Stimulated activated CD4-positive, alpha-beta T cell treated with anti-CD3 and anti-CD28 coated beads, Interleukin-2, amount 100 ng/mL, for 24 hours (primary cell): ENCODE data around the gene CACNA2D1.
"Not testable (repeated sequence)": the region's sequence is repeated elsewhere in the genome, so short reads cannot be mapped to it uniquely, and the experiment has no call there.

Source experiments
- DNase-seq, 2 donors: peaks; one replicate each; pipeline ENCODE4 v3.0.0-alpha.2; 2020

Gene CACNA2D1

DNA sequence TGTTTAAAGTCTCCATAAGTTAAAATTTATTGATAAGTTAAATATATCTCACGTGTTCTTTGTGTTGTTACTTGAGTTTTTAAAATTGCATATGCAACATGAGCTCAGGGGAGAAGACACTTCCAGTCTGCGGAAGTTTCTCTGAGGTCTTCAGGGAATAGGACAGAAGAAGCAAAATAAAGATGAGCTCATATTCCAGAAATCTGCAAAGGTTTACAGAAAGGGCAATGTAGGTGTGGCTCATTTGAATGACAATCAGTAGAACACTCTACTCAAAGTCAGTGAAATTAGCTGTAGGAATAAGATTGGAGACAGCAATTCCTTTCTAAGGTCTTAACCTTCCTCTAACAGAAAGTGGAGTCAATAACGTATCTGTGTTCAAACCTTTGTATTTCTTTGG, 53.7 kb downstream of the CACNA2D1 start:
- DNase-seq, result no peak

DNA sequence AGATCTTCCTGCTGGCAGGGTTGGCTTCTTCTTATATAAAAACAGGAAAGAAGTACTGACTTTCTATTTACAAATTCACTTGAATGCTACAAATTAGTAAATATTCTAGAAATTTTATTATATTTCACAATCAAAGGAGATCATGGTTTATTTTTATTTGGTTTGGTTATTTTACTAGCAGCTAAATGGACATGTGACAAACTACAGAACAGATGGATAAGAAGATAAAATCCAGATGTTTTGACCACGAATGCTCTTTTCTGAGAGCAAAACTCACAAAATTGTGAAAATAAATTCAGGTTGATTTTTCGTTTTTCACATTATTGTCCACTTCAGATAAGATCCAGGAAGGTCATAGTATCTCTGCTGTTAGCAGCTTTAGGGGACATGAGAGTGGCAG, 55.4 kb downstream of the CACNA2D1 start:
- DNase-seq, result no peak

DNA sequence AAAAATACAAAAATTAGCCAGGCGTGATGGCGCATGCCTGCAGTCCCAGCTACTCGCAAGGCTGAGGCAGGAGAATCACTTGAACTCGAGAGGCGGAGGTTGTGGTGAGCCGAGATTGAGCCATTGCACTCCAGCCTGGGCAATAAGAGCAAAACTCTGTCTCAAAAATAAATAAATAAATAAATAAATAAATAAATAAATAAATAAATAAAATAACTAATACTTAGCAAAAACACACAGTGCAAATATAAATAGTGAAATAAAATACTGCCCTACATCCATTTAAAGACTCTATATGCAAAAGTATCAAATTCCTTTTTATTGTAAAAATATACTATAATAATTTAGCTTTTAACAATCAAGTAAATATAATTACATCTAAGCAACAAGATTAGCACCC, 57.0 kb downstream of the CACNA2D1 start:
- DNase-seq, result not testable (repeated sequence)

DNA sequence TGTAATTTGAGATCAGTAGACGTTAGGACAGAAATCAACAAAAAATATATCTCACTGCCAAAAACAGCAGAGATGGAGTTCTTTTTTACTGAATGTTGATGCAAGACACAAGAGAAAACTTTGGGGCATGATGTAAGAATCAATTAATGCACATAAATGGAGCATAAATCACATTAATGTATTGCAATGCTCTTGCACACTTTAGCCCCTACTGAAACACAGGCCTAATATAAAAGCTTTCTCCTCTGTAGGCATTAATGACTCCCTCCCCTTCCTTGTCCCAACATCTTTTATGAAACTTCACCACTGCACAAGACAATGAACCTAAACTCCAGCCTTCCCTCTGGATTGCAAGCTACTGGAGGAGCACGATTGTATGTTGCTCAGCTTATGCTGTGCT, 58.8 kb downstream of the CACNA2D1 start:
- DNase-seq, result no peak

DNA sequence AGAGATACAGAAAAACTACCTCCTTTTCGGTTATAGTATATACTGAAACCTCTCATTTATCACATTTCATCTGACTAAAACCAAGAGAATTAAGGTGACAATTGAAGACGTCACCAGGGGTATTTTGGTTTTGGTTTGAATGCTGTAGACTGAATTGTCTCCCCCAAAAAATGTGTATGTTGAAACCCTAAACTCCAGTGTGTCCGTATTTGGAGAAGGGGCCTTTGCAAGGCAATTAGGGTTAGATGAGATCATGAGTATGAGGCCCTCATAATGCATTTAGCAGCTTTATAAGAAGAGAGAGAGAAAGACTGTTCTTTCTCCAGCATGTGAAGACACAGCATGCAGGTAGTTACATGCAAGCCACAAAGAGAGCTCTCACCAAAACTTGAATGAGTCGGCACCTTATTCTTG, 59.5 kb downstream of the CACNA2D1 start:
- no peak for DNase-seq

DNA sequence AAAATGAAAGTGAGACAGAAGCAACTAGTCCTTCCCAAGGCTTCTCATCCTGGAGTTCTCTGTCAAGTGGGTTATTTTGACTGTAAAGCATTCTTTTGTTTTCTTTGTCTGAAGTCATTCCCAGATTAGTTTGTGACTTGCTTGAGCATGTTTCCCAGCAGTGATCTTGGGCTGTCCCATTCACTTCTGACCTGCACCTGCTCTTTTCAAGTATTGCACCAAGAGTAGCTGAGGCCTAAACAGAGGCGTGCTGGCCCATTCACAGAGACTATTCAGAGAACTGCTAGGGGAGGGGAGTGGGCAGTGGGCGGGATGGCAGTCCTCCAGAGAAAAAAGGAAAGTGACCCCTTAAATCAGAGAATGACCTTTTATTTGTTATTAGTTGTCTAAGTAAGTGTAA, 61.3 kb downstream of the CACNA2D1 start:
- no peak for DNase-seq

DNA sequence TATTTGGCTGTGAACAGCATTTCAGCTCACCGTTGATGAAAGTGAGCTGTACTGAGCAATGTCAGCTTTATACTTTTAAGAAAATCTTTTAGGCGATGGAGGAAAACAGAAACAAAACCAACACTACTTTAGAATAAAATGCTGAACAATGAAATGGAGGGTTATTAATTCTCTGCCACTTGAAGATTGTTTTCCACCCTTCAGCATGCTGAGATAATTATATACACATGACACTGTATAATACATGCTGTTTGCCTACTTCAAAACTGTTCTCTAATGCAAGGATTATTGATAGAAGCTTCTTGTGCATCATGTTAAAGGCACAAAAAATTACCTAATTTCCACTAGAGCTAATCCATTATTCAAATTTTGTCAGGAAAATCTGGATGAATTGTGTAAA, 66.8 kb downstream of the CACNA2D1 start:
- DNase-seq, result no peak

DNA sequence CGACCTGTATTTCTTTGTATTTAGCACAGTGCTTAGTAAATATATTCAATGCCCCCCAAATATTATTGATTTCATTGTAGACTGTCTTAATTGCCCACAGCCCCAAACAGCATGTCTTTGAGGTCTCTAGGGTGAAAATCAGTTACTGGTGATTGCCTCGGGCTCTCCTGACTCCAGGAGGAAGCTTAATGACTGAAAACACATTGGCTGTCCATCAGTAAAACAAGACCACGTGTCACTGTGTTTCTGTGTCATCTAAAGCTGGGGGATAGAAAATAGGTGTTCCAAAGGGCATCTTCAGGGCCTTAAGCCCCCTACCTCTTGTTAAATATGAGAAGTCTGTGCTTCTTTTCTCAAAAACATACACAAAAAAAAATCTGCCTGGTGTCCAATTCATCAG, 67.9 kb downstream of the CACNA2D1 start:
- no peak for DNase-seq

DNA sequence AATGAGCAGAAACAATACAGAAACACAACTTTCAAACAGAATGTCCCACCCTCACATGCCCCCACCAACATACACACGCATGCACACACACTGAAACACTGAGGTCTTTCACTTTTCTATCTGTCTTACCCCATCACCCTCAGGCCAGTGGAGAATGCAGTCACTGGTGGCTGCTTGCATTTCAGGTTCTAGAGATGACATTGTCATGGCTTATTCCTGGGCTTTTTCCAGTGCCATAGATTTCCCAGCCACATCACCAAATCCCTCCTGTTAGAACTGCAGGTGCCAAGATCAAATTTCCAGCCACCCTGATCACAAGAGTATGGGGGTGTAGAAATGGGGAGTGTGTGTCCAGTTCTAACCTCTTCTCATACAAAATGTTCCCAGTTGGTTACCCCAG, 68.4 kb downstream of the CACNA2D1 start:
- DNase-seq, result no peak

DNA sequence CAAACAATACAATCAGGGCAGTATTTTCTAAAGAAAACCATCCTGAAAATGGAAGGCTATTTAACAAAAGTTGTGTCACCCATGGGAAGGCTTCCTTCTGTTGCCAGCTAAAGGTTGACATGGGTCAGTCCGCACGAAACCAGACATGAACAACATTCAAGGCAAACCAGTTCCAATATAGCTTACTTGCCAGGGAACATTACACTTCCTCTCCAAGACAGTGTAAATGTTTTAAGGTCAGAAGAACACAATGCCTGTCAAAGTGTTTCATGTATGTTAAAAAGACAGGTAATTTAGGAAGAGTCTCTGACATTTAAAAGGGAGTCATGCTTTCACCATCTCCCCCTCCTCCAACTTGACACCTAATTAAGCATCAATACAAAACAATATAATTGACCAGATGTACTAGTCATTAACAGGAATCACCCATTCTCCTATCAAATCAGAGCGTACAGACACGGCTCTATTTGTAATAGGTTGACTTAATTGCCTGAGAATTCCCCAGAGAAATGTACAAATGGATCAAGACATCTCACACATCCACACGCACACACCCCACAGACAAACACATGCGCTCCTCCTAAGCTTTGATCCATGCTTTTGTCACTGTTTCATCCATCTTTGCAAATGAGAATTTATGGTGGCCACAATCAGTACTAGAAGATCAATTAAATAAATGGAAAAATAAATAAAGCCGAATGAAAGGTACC, 69.5 kb downstream of the CACNA2D1 start:
- DNase-seq, result no peak

DNA sequence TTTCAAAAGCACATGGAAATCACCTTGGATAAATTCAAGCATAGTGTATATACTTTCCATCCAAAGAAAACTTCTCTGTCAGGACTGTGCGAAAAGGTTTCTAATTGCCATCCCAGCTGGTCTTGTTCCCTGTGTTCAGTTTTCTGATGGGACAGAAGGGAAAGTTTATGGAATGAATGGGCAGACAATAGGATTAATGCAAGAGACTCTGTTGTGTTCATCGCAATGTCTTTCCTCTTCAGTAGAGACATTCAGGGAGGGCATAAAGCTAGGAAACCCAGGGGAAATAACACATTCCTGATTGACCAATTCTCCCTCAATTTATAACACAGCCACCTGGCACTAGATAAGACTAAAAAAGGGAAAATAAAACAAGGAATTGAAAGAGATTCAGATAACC, 78.9 kb downstream of the CACNA2D1 start:
- DNase-seq, result no peak

DNA sequence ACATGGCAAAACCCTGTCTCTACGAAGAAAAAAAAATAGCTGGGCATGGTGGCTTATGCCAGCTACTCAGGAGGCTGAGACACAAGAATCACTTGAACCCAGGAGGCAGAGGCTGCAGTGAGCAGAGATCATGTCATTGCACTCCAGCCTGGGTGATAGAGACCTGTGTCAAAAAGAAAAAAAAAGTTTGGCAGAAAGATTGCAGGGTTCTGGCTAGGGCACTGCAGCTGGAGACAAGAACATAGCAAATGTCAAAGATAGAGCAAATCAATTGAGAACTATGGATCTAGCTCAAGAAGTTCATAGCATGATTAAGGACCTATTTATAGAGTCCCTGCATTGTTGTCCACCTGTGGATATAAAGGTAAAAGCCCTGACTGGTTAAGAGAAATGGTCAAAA, 79.5 kb downstream of the CACNA2D1 start:
- DNase-seq, result no peak

DNA sequence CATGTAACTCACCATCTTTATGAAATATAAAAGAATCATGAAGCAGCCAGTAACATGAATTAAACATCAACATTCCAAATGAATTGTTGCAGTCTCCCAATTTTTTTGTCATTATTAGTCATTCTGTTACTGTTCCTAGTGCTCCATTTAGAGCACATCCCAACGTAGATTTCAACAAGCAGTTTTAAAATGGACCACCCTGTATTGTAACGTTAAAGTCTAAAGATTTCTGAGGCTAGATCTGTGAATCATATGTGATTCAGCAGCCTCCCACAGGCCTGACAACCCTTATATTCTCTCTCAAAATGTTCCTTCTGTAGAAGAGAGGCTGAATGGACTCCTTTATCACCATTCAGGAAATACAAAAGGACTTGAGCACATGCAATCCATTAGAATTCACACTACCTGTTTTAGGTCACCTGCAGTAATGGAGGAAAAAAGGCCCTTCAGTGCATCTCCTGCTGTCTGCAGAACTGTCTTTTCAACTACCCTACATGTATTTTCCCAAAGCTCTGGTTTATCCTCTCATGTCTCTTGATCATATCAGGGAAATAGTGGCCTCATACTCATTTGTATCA, 81.4 kb downstream of the CACNA2D1 start:
- DNase-seq, result no peak

DNA sequence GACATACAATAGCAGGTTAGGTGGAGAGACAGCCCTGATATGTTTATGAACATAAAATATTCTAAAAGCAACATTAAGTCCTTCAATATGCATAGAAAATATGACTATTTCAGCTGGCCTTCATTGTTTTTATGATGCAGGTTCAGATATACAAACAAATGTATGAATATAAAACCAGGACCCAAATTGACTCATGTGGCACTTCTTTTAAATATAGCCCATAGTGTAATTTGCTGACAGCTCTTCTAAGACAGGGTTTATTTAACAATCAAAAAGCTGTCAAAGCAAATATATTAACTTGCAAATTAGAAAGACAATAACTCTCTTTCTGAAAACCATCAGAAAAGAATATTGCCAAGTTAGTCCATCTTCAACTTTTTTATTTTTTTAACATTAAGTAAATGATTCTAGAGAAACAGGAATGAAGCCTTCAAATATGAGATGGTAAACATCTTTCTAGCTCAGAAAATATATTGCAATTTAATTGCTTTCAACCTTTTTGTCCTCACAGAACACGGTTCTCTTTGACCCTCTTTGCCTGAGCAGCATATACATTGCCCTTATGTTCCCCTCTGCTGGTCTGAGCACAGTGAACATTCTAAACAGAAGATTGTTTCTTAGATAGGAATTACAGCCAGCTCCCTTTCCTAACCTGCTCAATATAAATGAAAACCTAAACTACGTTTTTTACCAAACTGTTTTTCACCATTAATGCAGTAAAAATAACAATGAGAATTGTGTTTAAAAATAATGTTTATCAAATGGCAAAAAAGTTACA, 82.8 kb downstream of the CACNA2D1 start:
- DNase-seq, result no peak

DNA sequence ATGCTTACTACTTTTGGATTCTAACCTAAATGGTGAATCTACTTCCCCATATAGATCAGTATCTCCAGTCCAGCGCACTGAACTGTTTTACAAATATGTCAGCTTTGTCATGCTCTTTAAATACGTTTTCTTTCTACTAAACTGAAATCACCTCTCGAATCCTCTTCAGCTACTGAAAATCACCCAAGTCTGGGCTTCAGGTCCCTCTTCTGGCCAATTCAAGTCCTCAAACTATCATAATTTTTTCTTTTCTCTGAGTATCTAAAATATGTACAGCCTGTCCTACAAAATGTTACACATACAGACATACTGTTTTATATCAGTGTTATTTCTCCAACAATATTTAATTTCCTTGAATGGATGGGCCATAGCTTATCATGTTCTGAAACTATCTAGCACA, 84.2 kb downstream of the CACNA2D1 start:
- DNase-seq, result no peak

DNA sequence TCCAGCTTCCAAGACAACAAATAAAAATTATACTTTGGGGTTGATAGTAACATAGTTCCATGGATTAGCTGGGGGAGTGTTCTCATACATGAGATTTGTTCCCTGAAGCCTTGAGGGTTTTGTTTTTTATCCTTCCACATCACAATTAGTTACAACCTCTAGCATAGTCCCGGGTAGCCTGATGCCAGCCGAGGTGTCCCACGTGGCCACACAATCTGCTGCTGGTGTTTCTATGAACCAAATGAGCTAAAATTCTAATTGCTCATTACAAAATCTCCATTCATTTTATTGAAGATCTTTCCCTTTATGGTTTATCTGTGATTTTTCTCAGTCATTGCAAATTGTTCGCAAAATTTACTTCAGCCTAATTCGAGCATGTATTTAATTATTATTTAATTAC, 84.7 kb downstream of the CACNA2D1 start:
- DNase-seq, result no peak

DNA sequence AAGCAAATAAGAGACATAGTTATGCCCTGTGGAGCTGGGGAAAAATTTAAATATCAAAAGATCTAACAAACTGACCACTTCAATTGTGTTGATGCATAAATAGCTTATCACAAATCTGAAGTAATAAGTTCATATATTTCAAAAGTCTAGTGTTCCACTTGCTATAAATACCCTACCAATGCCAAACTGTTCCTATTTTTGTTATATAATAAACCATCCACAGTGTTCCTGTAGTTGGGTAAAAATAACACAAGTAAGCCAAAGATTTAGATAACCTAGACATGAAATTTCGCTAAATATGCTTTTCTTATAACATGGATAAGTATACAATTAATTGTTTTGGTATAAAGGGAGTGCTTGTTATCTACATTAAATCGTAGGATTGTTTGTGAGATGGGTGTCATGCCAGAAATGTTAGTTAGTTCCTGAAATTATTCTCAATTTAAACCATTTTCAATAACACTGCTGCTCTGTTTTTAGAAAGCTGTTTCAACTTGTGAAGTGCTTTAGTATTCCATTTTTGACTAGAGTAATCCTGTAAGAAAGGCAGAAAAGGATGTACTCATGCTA, 85.5 kb downstream of the CACNA2D1 start:
- DNase-seq, result no peak

DNA sequence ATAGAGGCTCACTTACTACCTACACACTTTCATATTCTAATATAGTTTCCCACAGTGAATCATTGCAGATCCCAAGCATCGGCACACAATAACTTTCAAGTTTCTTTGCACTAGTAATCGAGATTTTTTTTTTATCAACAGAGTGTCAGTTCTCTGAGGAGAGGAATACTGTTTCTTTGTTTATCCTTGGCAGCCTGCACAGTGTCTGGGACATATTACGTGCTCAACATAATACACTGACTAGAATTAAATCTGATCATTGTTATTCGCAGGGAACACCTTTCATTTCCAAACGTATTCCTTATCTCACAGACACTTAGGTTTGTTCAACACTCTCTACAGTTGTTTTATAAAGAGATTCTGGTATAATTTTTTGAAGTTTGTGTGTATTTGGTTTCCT, 95.3 kb downstream of the CACNA2D1 start:
- DNase-seq, result no peak

DNA sequence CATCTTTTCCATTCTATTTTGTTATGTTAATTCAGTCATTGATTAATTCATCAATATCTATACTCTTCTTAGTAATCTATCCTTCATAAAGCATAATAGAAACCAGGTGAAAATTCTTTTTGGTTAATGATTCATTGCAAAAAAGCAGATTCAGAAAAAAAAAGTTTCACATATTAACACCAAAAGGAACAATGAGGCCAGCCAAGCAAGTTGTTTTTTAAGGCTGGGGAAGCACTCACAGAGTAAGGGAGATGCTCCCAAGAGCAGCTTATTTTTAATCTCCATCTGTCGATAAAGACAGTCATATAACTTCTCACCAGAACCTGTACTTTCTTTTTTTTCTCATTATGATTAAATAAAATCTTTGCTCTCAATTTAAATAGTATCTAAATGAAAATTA, 95.8 kb downstream of the CACNA2D1 start:
- DNase-seq, result no peak

DNA sequence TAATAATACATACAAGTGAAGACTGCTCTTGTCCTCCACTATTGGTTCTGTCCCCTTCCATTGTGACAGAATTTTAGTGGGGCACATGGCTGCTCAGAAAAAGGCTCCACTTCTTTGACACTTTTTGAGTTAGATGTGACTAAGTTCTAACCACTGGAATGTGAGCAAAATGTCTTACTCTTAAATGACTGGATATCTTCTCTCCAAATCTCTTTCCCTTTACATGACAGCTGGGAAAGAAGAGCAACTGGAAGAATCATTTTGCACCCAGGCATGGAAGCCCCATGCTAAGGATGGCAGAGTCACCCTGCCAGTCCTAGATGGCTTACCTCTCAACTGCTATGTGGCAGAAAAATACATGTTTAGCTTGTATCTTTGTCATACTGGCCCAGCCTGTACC, 97.7 kb downstream of the CACNA2D1 start:
- no peak for DNase-seq

DNA sequence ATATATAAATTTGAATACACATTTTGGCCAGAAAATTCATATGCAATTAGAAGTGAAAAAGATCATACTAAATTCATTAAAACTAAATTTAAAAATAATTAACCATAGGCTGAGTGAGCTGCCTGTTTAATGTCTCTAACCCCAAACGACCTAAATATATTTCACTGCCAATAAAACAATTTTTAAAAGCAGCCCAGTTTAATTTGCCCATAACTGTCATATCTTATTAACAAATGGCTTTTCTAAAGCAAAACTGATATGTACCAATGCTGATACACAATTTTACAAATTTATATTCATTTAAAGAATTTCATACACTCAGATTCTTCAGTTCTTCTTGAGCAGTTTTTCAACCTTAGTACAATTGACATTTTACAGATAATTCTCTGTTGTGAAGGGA, 99.9 kb downstream of the CACNA2D1 start:
- no peak for DNase-seq

DNA sequence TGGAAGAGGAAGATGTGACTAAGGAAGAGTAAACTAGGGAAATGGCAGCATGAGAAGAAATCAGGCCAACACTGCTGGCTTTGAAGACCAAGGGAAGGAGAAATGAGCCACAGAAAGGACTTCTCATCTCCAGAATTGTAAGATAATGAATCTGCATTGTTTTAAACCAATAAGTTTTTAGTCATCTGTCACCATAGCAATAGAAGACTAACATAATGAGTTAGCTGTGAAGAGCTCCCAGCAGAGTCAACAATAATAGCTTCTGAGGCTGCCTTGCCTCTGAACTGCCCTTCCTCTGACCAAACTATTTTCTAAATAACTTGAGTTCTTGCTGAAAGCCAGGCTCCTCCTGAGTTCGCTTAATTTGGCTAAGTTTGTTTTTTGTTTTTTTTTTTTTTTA, 103.6 kb downstream of the CACNA2D1 start:
- no peak for DNase-seq

DNA sequence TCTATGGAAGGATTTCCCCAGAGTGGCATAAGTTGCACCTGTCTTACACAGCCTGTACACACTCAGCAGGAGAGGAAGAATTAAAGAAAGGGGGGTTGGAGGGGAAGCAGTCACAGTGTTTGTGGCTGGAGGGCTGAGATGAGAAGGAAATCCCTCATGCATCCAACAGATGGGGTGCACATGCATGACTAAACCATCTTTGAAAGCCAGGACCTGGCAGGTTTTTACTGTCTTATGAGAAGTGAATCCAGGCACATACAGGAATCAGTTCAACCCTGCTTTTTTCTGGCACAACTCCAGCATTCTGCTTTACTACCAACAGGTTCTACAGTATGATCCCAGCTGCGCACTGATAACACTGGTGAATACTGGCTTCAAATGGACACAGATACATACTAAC, 107.7 kb downstream of the CACNA2D1 start:
- no peak for DNase-seq

DNA sequence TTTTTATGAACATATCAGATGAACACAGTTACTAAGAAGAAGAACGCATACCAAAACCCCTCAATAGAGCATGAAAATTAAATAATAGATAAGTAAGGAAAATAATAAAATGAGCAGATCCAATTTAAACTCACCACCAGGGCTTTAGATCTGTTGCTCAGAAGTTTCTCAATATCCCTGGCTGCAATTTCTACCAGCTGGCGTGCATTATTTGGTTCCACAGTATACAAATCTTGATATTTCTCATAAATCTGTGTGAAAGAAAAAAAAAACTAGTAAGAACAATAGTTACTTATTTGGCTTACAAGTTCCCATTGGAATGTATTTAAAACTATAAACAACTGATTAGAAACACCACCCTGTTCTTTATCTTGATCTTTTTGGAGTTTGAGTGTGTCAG, 108.6 kb downstream of the CACNA2D1 start:
- no peak for DNase-seq
